GM19025 (cell line): ENCODE results near the gene ONECUT3.

Experiments
- ATAC-seq: cut with Tn5 transposase; IDR thresholded peaks from one replicate; pipeline ENCODE4 v1.9.1; 2021; ENCODE audit warnings: mild to moderate bottlenecking, low read depth, moderate library complexity; ENCODE audit not compliant: unreplicated experiment

The ONECUT3 gene

GRCh38 chr19:1811942-1812425, 58.7 kb downstream of the ONECUT3 start, which contains the start of gene ATP8B3:
Gene ATP8B3, minus strand, starts transcription at chr19:1812276. Its CDS starts 540 bp downstream, at chr19:1811736.
- ATAC-seq = peak; percentile 3

GRCh38 chr19:1812426-1813191, 59.3 kb downstream of the ONECUT3 start:
- peak; percentile 72 for ATAC-seq

- ATAC-seq = no peak
Observed at GRCh38 chr19:1813192-1814182, 60.2 kb downstream of the ONECUT3 start.

- ATAC-seq = no peak
Observed at GRCh38 chr19:1814391-1814790, 61.1 kb downstream of the ONECUT3 start.

GRCh38 chr19:1814833-1815604, 61.7 kb downstream of the ONECUT3 start:
- no peak for ATAC-seq

GRCh38 chr19:1815605-1816529, 62.6 kb downstream of the ONECUT3 start:
- no peak for ATAC-seq

- ATAC-seq = no peak
Observed at GRCh38 chr19:1816530-1817298, 63.4 kb downstream of the ONECUT3 start.

- no peak for ATAC-seq
Observed at GRCh38 chr19:1817553-1818179, 64.4 kb downstream of the ONECUT3 start.

GRCh38 chr19:1818549-1819195, 65.4 kb downstream of the ONECUT3 start:
- ATAC-seq = no peak

GRCh38 chr19:1819341-1820255, 66.3 kb downstream of the ONECUT3 start:
- no peak for ATAC-seq

GRCh38 chr19:1822210-1822609, 68.9 kb downstream of the ONECUT3 start:
- no peak for ATAC-seq

- ATAC-seq = no peak
Observed at GRCh38 chr19:1823020-1823419, 69.7 kb downstream of the ONECUT3 start.

GRCh38 chr19:1823539-1824251, 70.4 kb downstream of the ONECUT3 start:
- ATAC-seq = no peak

GRCh38 chr19:1824252-1824622, 70.9 kb downstream of the ONECUT3 start:
- no peak for ATAC-seq

- no peak for ATAC-seq
Observed at GRCh38 chr19:1825909-1826556, 72.7 kb downstream of the ONECUT3 start.
